ENCODE results near the gene PNPLA5.

PNPLA5 gene

GRCh38 chr22:43832393-43833265 lies 59.2 kb downstream of the PNPLA5 start:
- ChIA-PET CTCF (no interaction called here), POLR2A (no interaction called here)
- DNase-seq (ENCODE audit: extremely low spot score): no peak
- TF ChIP-seq CTCF (IDR thresholded peaks at IDR 0.05; ENCODE audit: control extremely low read depth, extremely low read depth, low read depth, missing control alignments): no peak

GRCh38 chr22:43831561-43832392 lies 60.0 kb downstream of the PNPLA5 start:
- TF ChIP-seq CTCF (IDR thresholded peaks at IDR 0.05; ENCODE audit: control extremely low read depth, extremely low read depth, low read depth, missing control alignments): no peak
- no peak for DNase-seq (ENCODE audit: extremely low spot score)
- POLR2A ChIA-PET: no interaction called here
- CTCF ChIA-PET: no interaction called here

GRCh38 chr22:43830931-43831560 lies 60.8 kb downstream of the PNPLA5 start:
- no peak for DNase-seq (ENCODE audit: extremely low spot score)
- ChIA-PET POLR2A (no interaction called here), CTCF (no interaction called here)
- no peak for TF ChIP-seq CTCF (IDR thresholded peaks at IDR 0.05; ENCODE audit: control extremely low read depth, extremely low read depth, low read depth, missing control alignments)

GRCh38 chr22:43829904-43830851 lies 61.6 kb downstream of the PNPLA5 start:
- ChIA-PET POLR2A (no interaction called here), CTCF (interaction anchor here (2.2 kb wide), 1 partner anchor 12 kb away, joined by 5 read pairs; no protein-coding TSS in a partner anchor)
- DNase-seq (ENCODE audit: extremely low spot score): no peak
- TF ChIP-seq CTCF (IDR thresholded peaks at IDR 0.05; ENCODE audit: control extremely low read depth, extremely low read depth, low read depth, missing control alignments): no peak
